HG03469 (cell line): ENCODE data around the gene TRIM69.

ENCODE experiments used
- ATAC-seq: cut with Tn5 transposase; IDR thresholded peaks from one replicate; pipeline ENCODE4 v1.9.1; 2021; ENCODE audit warnings: mild to moderate bottlenecking, moderate library complexity, moderate number of reproducible peaks; ENCODE audit not compliant: unreplicated experiment

Gene TRIM69

DNA sequence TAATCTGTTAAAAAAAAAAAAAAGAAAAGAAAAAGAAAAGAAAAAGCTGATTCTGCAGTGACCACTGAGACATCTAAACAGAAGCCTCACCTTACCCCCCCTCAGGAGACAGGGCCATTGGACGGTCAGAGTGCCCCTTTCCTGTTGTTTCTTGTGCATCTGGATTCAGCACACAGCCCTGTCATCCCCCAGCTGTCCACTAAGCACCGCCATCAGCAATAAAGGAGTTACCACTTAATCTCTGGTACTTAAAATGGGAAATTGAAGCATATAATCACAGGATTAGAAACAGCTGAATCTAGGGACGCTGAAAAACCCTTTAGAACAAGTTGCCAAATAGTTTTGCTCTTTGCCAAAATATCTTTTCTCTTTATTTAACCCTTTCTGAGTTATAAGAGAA, 62.5 kb downstream of the TRIM69 start:
- ATAC-seq, result no peak

DNA sequence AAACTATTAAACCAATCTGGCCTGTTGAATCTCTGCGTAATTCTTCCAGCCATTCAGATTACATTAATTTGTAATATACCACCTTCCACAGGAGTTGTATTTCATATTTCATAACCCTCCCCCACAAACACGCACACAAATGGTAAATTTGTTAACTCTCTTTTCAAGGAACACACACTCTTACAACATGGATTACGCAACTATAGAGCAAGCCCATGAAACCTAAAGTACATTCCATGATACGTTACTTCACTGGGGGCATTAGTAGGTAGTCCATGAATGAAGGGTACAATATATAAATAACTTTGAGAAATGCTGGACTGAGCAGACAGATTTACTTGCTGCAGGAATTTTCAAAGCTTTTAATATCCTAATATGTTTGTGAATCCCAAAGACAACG, 65.0 kb downstream of the TRIM69 start:
- ATAC-seq, result no peak

GRCh38 chr15:44801797-44802196, 65.5 kb downstream of the TRIM69 start:
- no peak for ATAC-seq

DNA sequence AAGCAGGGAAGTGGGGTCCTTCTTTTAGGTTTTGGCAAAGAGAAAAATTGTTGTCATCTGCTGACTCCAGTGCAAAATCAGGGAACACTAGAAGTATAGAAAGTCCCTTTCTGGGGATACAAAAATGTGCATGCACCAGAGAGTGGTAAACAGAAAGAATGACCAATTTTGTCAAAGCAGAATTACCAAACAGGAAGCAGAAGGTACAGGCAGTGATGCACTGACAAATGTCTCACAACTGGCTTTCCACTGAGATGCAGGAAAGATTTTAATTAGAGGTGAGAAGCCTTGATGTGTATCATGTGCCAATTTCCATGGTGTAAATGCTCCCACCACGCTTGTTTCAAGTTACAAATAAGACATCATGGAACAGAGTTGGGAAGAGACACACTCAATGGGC, 66.0 kb downstream of the TRIM69 start:
- no peak for ATAC-seq

DNA sequence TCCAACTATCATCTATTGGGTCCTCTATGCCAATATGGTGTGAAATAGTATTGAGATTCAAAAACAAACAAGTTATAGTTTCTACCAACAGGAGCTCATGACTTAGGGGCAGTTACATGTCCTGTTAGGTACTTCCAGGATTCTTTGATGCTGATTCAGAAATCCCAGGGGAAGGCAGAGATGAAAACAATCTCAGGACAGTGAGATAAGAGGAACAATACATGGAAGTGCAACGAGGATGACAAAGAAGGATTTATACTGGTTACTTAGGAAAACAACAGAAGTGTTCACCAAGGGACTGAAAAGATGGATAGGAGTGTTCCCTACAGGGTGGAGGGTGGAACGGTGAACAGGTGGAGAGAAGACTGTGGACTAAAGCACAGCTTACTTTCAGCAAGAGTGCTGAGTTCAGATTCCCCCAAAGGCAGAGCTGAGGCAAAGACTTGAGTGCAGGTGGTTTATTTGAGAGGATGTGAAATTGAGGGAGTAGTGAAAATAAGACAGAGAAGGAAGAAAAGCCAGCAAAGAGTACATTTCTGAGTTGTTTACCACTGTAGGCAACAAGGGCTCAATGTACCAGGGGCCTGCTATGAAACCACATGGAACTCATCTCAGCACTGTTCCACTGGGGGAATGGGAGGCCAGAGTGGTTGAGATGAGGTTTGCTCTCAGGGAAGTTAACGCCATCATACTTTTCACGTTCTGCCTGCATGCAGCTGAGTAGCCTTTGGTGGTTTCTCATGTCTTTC, 68.1 kb downstream of the TRIM69 start:
- no peak for ATAC-seq

DNA sequence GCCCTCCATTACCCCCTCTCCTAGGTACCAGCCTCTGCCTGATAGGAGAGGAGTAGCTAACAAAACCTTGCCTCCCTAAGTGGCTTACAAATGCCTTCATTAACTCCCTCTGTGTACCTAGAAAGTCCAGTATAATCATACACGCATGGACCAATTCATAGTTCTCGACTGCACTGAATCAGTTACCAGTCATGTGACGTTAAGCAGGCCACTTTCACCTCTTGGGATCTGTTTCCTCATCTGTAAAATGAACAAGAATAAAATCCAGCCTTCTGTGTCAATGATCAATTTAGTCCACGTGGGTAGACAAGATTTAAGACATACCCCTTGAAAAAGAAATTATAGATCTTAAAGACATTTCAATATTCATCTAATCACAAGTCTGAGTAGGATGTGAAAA, 72.2 kb downstream of the TRIM69 start:
- ATAC-seq, result no peak

DNA sequence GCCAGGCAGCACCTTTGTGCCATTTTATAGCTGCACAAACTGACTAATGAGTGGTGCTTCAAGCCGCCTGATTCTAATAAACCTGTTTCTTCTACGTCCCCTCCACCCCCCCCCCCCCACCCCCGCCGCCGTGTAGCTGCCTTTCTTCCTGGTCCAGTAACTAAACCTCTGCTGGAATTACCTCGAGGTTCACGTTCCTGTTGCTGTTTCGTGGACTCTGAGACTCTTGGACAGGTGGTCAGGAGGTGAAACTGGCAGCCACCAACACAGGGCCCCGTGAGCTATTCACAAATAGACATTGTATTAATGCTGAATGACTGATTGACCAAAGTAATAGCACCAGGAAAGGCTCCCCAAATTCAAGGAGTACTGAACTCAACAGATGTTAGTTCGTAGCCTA, 73.9 kb downstream of the TRIM69 start:
- no peak for ATAC-seq

DNA sequence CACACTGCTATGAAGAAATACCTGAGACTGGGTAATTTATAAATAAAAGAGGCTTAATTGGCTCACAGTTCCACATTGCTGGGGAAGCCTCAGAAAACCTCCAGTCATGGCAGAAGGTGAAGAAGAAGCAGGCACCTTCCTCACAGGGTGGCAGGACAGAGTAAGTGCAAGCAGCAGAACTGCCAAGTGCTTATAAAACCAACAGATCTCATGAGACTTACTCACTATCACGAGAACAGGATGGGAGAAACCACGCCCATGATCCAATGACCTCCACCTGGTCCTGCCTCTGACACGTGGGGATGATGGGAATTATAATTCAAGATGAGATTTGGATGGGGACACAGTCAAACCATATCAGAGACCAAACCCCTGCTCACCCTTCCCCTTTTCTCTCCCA, 75.0 kb downstream of the TRIM69 start:
- ATAC-seq, result no peak

DNA sequence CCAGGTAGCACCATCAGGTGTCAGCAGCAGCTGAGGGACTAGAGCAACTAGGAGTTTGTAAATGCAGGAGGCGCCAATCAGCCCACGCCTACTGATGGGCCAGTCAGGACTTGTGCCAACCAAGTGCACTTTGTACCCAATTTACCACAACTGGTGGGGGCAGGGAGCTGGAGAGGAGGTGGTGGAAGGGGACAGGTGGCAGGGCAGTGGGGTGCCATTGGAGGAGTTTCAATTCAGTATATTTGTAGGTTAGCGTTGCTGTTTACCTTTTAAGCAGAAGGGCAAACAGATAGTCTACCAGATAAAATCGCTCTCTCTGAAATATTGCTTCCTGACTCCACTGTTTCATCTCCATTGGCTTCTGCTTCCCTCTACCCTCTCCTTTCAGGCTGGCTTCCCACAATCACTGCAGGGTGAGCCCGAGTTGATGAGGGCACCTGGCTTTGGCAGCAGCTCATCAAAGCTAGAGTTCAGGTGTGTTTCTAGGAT, 75.7 kb downstream of the TRIM69 start:
- ATAC-seq, result no peak

DNA sequence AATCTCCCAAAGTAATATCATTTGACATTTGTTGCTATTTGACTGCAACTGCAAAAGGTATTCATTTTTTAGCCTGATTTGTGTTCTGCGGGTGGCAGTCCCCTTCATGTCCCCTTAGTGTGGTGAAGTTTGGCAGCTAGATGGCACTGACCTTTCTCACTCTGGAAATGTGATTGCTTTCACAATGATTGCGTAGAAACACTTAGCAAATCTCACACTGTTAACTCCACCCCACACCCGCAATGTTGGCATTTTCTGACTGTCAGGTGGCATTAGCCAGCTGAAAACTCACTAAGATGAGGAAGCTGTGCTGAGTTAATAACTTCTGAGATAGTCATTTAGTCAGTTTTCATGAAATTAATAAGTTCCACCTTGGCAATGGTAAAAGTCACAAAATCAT, 76.9 kb downstream of the TRIM69 start:
- ATAC-seq, result no peak
